Kidney (tissue), 14 donors: ENCODE results near the gene MAPK1. TPM values are rescaled to one million over a fixed set of nuclear protein-coding genes. Genes with fewer than 3 reads are reported as not detected.
"Not testable (repeated sequence)": the region's sequence is repeated elsewhere in the genome, so short reads cannot be mapped to it uniquely, and the experiment has no call there.

ENCODE experiments used
- DNase-seq, 5 donors: peaks; one replicate each; pipeline ENCODE4 v3.0.0-alpha.2; 2013 to 2020
- FAIRE-seq: peaks from 2 replicates; lab custom pipeline; 2012; peaks lifted over from hg19 to GRCh38; lab: Jason Lieb, UNC
- H3K27ac ChIP-seq, 2 donors: one replicate each; pipeline ENCODE4 v1.7.0; 2013; ENCODE audit warnings: low read depth in 2 of 2, low read length in 2 of 2, inconsistent platforms in 1 of 2
- H3K27me3 ChIP-seq: one replicate; pipeline ENCODE4 v1.7.1; 2013; ENCODE audit warnings: low read length, inconsistent platforms; ENCODE audit not compliant: control insufficient read depth, insufficient read depth
- H3K36me3 ChIP-seq, 3 donors: one replicate each; pipeline versions ENCODE4 v1.7.0 to v1.7.1; 2013; ENCODE audit warnings: low read length in 3 of 3, control low read depth in 1 of 3, inconsistent platforms in 1 of 3; ENCODE audit not compliant: insufficient read depth in 3 of 3, control insufficient read depth in 2 of 3
- H3K4me1 ChIP-seq, 3 donors: one replicate each; pipeline versions ENCODE4 v1.7.0 to v1.7.1; 2013; ENCODE audit warnings: low read length in 3 of 3, inconsistent platforms in 1 of 3, low read depth in 1 of 3; ENCODE audit not compliant: control insufficient read depth in 2 of 3, insufficient read depth in 2 of 3
- H3K4me3 ChIP-seq, 3 donors: one replicate each; pipeline versions ENCODE4 v1.7.0 to v1.8.1; 2013; ENCODE audit warnings: low read length in 3 of 3, control low read depth in 1 of 3, inconsistent platforms in 1 of 3
- H3K9ac ChIP-seq, 3 donors: one replicate each; pipeline versions ENCODE4 v1.7.0 to v1.7.1; 2013; ENCODE audit warnings: low read length in 3 of 3, control low read depth in 1 of 3, inconsistent platforms in 1 of 3
- H3K9me3 ChIP-seq, 3 donors: one replicate each; pipeline versions ENCODE4 v1.7.0 to v1.7.1; 2013; ENCODE audit warnings: low read length in 3 of 3, control low read depth in 1 of 3, inconsistent platforms in 1 of 3; ENCODE audit not compliant: control insufficient read depth in 2 of 3, insufficient read depth in 1 of 3
- CTCF ChIP-seq: IDR thresholded peaks from 3 replicates; pipeline ENCODE4 v1.5.1; 2012; ENCODE audit warnings: mild to moderate bottlenecking, moderate library complexity, borderline replicate concordance; ENCODE audit not compliant: insufficient read depth; ENCODE audit errors: extremely low read depth
- intact Hi-C: fragments of 100-400 bp; cut with DNase I; formaldehyde crosslinking; loops from one replicate; pipeline ENCODE4 v1.11.1; 2022
- polyA plus RNA-seq: library from polyadenylated mRNA; stranded (reverse); fragments of 350-450 nt; fragmentation: Illumina TruSeq; extraction: RNeasy Lipid Tissue Mini Kit (QIAGEN cat#74804); gene quantifications from one replicate; pipeline ENCODE4 v1.2.3, GENCODE V29; 2014; ENCODE audit warnings: low read depth, low replicate concordance; ENCODE audit not compliant: insufficient read depth
- total RNA-seq: library from RNA; stranded (reverse); fragmentation: NEBNext Ultra II Directional; extraction: Animal tissue kit (Norgen Biotek cat#: 25700); gene quantifications from one replicate; pipeline ENCODE4 v1.2.1, GENCODE V29; 2021
- donor health status: control.
- donor health status: control.
- donor health status: control.
- donor health status: control.
- donor health status: control.
- donor health status: DM: yes; HTN: yes; CAD: no.
- donor health status: Normal renal cell carcinoma (clear cell type).

Gene MAPK1
- total and polyA plus RNA-seq, 2 donors from 2014 or later: 21.3 to 128 TPM

GRCh38 chr22:21876486-21877176 is 9.2 kb upstream of the MAPK1 start:
- TF ChIP-seq CTCF: no peak
- Histone ChIP-seq H3K4me3 (no peak overlapping the region), H3K4me1 (no peaks in the 10 kb centered on the region), H3K9me3 (no peaks in the 10 kb centered on the region), H3K27ac (no peak overlapping the region), H3K27me3 (no peaks in the 10 kb centered on the region), H3K9ac (no peak overlapping the region), H3K36me3 (no peaks in the 10 kb centered on the region)
- DNase-seq (no peak), FAIRE-seq (no peak)
- intact Hi-C loops: no loop called here

- H3K36me3 ChIP-seq, FAIRE-seq, H3K9ac ChIP-seq, H3K9me3 ChIP-seq, intact Hi-C loops, H3K4me1 ChIP-seq, DNase-seq, H3K4me3 ChIP-seq, H3K27me3 ChIP-seq, H3K27ac ChIP-seq: not testable (repeated sequence)
These were observed 7.5 kb upstream of the MAPK1 start for GRCh38 chr22:21874953-21875352.

GRCh38 chr22:21873619-21874018 is 6.2 kb upstream of the MAPK1 start:
- DNase-seq (no peak), FAIRE-seq (no peak)
- H3K27ac ChIP-seq: no peak overlapping the region
- no peak overlapping the region for H3K9ac ChIP-seq
- H3K4me3 ChIP-seq: no peak overlapping the region
- H3K27me3 ChIP-seq: no peaks in the 10 kb centered on the region
- no peak for TF ChIP-seq CTCF
- no peaks in the 10 kb centered on the region for H3K4me1 ChIP-seq
- H3K9me3 ChIP-seq: no peaks in the 10 kb centered on the region
- intact Hi-C loops: no loop called here
- H3K36me3 ChIP-seq: no peaks in the 10 kb centered on the region

DNA sequence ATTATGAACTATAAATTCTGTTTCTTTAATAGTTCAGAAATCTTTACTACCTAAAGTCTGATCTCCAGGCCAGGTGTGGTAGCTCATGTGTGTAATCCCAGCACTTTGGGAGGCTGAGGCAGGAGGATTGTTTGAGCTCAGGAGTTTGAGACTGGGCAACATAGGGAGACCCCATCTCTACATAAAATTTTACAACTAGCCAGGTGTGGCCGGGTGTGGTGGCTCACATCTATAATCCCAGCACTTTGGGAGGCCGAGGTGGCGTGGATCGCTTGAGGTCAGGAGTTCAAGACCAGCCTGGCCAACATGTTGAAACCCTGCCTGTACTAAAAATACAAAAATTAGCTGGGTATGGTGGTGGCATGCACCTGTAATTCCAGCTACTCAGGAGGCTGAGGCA is 5.3 kb upstream of the MAPK1 start:
- H3K27me3 ChIP-seq, H3K27ac ChIP-seq, H3K4me1 ChIP-seq, intact Hi-C loops, H3K36me3 ChIP-seq, H3K9me3 ChIP-seq, DNase-seq, H3K9ac ChIP-seq, FAIRE-seq, H3K4me3 ChIP-seq: not testable (repeated sequence)
